GM23338 (cell line): ENCODE data around the gene AGAP1.

Source experiments
- EZH2 ChIP-seq: fragments of 200-600 bp; sonication (generic); IDR thresholded peaks from one replicate; pipeline ENCODE4 v1.8.0; 2017; ENCODE audit warnings: antibody characterized with exemption, mild to moderate bottlenecking, low read depth; ENCODE audit not compliant: unreplicated experiment
- EZH2phosphoT487 ChIP-seq: fragments of 200-600 bp; sonication (generic); IDR thresholded peaks from one replicate; pipeline ENCODE4 v1.8.1; 2018; ENCODE audit warnings: antibody characterized with exemption; ENCODE audit not compliant: unreplicated experiment
- JUNB ChIP-seq: IDR thresholded peaks from one replicate; pipeline ENCODE4 v1.6.1; 2016; ENCODE audit warnings: antibody characterized with exemption; ENCODE audit not compliant: unreplicated experiment
- POLR2AphosphoS5 ChIP-seq: IDR thresholded peaks from 2 replicates; pipeline ENCODE4 v1.6.1; 2016; ENCODE audit warnings: antibody characterized with exemption, low read depth
- ZNF114 ChIP-seq: fragments of 250-450 bp; sonication (Bioruptor Pico); IDR thresholded peaks from 2 replicates; pipeline ENCODE4 v1.5.0; 2020; ENCODE audit warnings: mild to moderate bottlenecking, moderate library complexity
- TF ChIP-seq, protein P1 (sequence below), 2 experiments: fragments of 200-600 bp in 1 of 2; sonication (generic) in 1 of 2; conservative IDR thresholded peaks; 2 replicates each; pipeline versions ENCODE4 v1.5.1 to v1.6.1; 2016 to 2017; ENCODE audit warnings: antibody characterized with exemption in 2 of 2, low read depth in 2 of 2, mild to moderate bottlenecking in 2 of 2, moderate library complexity in 1 of 2

DNA sequence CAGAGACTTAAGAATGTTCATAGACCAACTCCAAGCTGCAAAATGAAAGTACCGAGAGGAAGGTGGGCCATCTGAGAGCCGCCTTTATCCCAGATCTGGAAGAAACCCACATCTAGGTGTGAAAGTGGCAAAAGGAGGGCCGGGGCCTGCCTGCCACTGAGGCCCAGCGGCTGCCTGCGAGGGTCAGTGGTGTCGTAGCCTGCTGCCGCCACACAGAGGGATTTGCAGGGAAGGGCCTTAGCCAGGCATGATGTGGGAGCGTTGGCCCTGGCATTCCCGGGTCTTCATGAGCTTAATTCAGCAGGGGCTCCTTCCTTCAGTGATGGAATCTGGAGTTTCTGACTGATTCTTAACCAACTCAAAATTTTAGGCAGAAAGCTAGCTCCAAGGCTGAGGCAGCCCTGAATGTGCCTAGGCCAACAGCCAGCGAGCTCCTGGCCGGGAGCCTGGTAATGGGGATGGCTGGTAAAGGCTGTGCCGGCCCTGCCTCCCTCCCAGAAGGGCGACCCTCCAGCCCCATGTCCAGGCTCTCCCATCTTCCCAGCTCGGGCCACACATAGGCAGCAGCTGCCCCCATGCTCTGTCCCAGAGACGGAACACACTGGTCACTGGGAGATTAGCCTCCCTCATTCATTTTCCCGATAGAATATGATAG is 230.1 kb downstream of the AGAP1 start:
- TF ChIP-seq EZH2 (no peak), EZH2phosphoT487 (no peak), POLR2AphosphoS5 (no peak), ZNF114 (CRISPR knock-in tag) (no peak), JUNB (no peak)
- TF ChIP-seq, protein P1, sequence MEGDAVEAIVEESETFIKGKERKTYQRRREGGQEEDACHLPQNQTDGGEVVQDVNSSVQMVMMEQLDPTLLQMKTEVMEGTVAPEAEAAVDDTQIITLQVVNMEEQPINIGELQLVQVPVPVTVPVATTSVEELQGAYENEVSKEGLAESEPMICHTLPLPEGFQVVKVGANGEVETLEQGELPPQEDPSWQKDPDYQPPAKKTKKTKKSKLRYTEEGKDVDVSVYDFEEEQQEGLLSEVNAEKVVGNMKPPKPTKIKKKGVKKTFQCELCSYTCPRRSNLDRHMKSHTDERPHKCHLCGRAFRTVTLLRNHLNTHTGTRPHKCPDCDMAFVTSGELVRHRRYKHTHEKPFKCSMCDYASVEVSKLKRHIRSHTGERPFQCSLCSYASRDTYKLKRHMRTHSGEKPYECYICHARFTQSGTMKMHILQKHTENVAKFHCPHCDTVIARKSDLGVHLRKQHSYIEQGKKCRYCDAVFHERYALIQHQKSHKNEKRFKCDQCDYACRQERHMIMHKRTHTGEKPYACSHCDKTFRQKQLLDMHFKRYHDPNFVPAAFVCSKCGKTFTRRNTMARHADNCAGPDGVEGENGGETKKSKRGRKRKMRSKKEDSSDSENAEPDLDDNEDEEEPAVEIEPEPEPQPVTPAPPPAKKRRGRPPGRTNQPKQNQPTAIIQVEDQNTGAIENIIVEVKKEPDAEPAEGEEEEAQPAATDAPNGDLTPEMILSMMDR (conservative IDR thresholded peaks at IDR 0.05; ENCODE audit: low read depth in 2 of 2), result 0 out of 4 replicates have a peak, but pooled peaks of 1 of the 2 experiments have one; percentile 5
